SK-N-SH (cell line): ENCODE data around the gene MSL1.

ENCODE experiments used
- CHD2 ChIP-seq: fragments of 150-350 bp; IDR thresholded peaks from 2 replicates; pipeline ENCODE4 v1.6.1; 2018; ENCODE audit warnings: low read length; ENCODE audit not compliant: partially characterized antibody
- EP300 ChIP-seq, 2 experiments: IDR thresholded peaks; 2 replicates each; pipeline versions ENCODE4 v1.4.0 to v1.6.1; 2012; ENCODE audit warnings: borderline replicate concordance in 1 of 2, low read depth in 1 of 2, low read length in 1 of 2
- FOXM1 ChIP-seq: IDR thresholded peaks from 2 replicates; pipeline ENCODE4 v1.4.0; 2012; ENCODE audit warnings: low read depth, mild to moderate bottlenecking
- POLR2AphosphoS5 ChIP-seq: IDR thresholded peaks from 2 replicates; pipeline ENCODE4 v1.6.1; 2012; ENCODE audit warnings: low read depth, low read length
- RFX5 ChIP-seq: IDR thresholded peaks from 2 replicates; pipeline ENCODE4 v1.6.1; 2012; ENCODE audit warnings: mild to moderate bottlenecking, improper control_type of control experiment, low read length
- TAF1 ChIP-seq: IDR thresholded peaks from 2 replicates; pipeline ENCODE4 v1.6.1; 2012; ENCODE audit warnings: low read depth, mild to moderate bottlenecking, low read length, moderate library complexity, borderline replicate concordance
- USF1 ChIP-seq: IDR thresholded peaks from 2 replicates; pipeline ENCODE4 v1.4.0; 2012; ENCODE audit warnings: low read depth, borderline replicate concordance

GRCh38 chr17:40092581-40092980 lies 29.2 kb upstream of the MSL1 start:
- TF ChIP-seq CHD2 (no peak), USF1 (no peak), TAF1 (no peak), EP300 (IDR thresholded peaks at IDR 0.05; ENCODE audit: borderline replicate concordance in 1 of 2, low read depth in 1 of 2, low read length in 1 of 2) (no peak), POLR2AphosphoS5 (no peak), FOXM1 (no peak), RFX5 (no peak)
